ENCODE results near the gene AP3B2.
A peak's percentile ranks its signal among the peaks of the same experiment; 100 is the strongest.

AP3B2 gene

GRCh38 chr15:82630033-82630432 lies 79.6 kb downstream of the AP3B2 start:
- Histone ChIP-seq H3K9me3 (ENCODE audit: severe bottlenecking) (no peaks in the 10 kb centered on the region), H3K4me3 (ENCODE audit: severe bottlenecking) (no peak overlapping the region), H3K36me3 (ENCODE audit: low read depth) (no peaks in the 10 kb centered on the region), H3K27ac (ENCODE audit: poor library complexity, severe bottlenecking) (no peak overlapping the region), H3K27me3 (ENCODE audit: insufficient read depth, poor library complexity, severe bottlenecking) (peaks cover 14% of the 10 kb centered on the region), H3K4me1 (ENCODE audit: insufficient read depth, poor library complexity, severe bottlenecking) (no peaks in the 10 kb centered on the region)
- DNase-seq (ENCODE audit: low spot score) (no peak), ATAC-seq (ENCODE audit: low read depth) (no peak)
- no peak for TF ChIP-seq CTCF (IDR thresholded peaks at IDR 0.05; ENCODE audit: poor library complexity, severe bottlenecking)

- no peak for TF ChIP-seq CTCF (IDR thresholded peaks at IDR 0.05; ENCODE audit: poor library complexity, severe bottlenecking)
- H3K9me3 ChIP-seq (ENCODE audit: severe bottlenecking) = no peaks in the 10 kb centered on the region
- no peaks in the 10 kb centered on the region for H3K4me1 ChIP-seq (ENCODE audit: insufficient read depth, poor library complexity, severe bottlenecking)
- no peak overlapping the region for H3K27ac ChIP-seq (ENCODE audit: poor library complexity, severe bottlenecking)
- no peaks in the 10 kb centered on the region for H3K27me3 ChIP-seq (ENCODE audit: insufficient read depth, poor library complexity, severe bottlenecking)
- no peaks in the 10 kb centered on the region for H3K36me3 ChIP-seq (ENCODE audit: low read depth)
- ATAC-seq (ENCODE audit: low read depth) = no peak
- no peak for DNase-seq (ENCODE audit: low spot score)
- H3K4me3 ChIP-seq (ENCODE audit: severe bottlenecking) = no peak overlapping the region
These were observed 84.5 kb downstream of the AP3B2 start for GRCh38 chr15:82625136-82625535.

GRCh38 chr15:82624438-82624837 lies 85.2 kb downstream of the AP3B2 start:
- H3K4me3 ChIP-seq (ENCODE audit: severe bottlenecking) = no peak overlapping the region
- no peak for ATAC-seq (ENCODE audit: low read depth)
- no peaks in the 10 kb centered on the region for H3K9me3 ChIP-seq (ENCODE audit: severe bottlenecking)
- no peaks in the 10 kb centered on the region for H3K27me3 ChIP-seq (ENCODE audit: insufficient read depth, poor library complexity, severe bottlenecking)
- TF ChIP-seq CTCF (IDR thresholded peaks at IDR 0.05; ENCODE audit: poor library complexity, severe bottlenecking) = no peak
- no peak overlapping the region for H3K27ac ChIP-seq (ENCODE audit: poor library complexity, severe bottlenecking)
- no peaks in the 10 kb centered on the region for H3K36me3 ChIP-seq (ENCODE audit: low read depth)
- no peak for DNase-seq (ENCODE audit: low spot score)
- no peaks in the 10 kb centered on the region for H3K4me1 ChIP-seq (ENCODE audit: insufficient read depth, poor library complexity, severe bottlenecking)

- Histone ChIP-seq H3K36me3 (ENCODE audit: low read depth) (no peaks in the 10 kb centered on the region), H3K4me1 (ENCODE audit: insufficient read depth, poor library complexity, severe bottlenecking) (no peaks in the 10 kb centered on the region), H3K27ac (ENCODE audit: poor library complexity, severe bottlenecking) (no peak overlapping the region), H3K9me3 (ENCODE audit: severe bottlenecking) (no peaks in the 10 kb centered on the region), H3K27me3 (ENCODE audit: insufficient read depth, poor library complexity, severe bottlenecking) (no peaks in the 10 kb centered on the region), H3K4me3 (ENCODE audit: severe bottlenecking) (no peak overlapping the region)
- DNase-seq (ENCODE audit: low spot score) (no peak), ATAC-seq (ENCODE audit: low read depth) (0 out of 3 replicates have a peak, but pooled peaks have one; percentile 46)
- no peak for TF ChIP-seq CTCF (IDR thresholded peaks at IDR 0.05; ENCODE audit: poor library complexity, severe bottlenecking)
These were observed 85.7 kb downstream of the AP3B2 start for GRCh38 chr15:82624008-82624407.

- no peaks in the 10 kb centered on the region for H3K4me1 ChIP-seq (ENCODE audit: insufficient read depth, poor library complexity, severe bottlenecking)
- DNase-seq (ENCODE audit: low spot score) (no peak), ATAC-seq (ENCODE audit: low read depth) (peak; percentile 55; the same call in 2 of the 3 replicates)
- H3K27me3 ChIP-seq (ENCODE audit: insufficient read depth, poor library complexity, severe bottlenecking) = peaks cover 4% of the 10 kb centered on the region
- H3K9me3 ChIP-seq (ENCODE audit: severe bottlenecking) = no peaks in the 10 kb centered on the region
- H3K4me3 ChIP-seq (ENCODE audit: severe bottlenecking) = no peak overlapping the region
- no peak overlapping the region for H3K27ac ChIP-seq (ENCODE audit: poor library complexity, severe bottlenecking)
- peak; percentile 42 for TF ChIP-seq CTCF (IDR thresholded peaks at IDR 0.05; ENCODE audit: poor library complexity, severe bottlenecking)
- no peaks in the 10 kb centered on the region for H3K36me3 ChIP-seq (ENCODE audit: low read depth)
These were observed 87.7 kb downstream of the AP3B2 start for GRCh38 chr15:82621970-82622369.

All from RWPE2 (cell line).